HepG2 (cell line): ENCODE data around the gene ZFAND2B. TPM values are rescaled to one million over a fixed set of nuclear protein-coding genes. Genes with fewer than 3 reads are reported as not detected.
A peak's percentile ranks its signal among the peaks of the same experiment; 100 is the strongest.

Experiments
- ARNT ChIP-seq: fragments of 450-650 bp; IDR thresholded peaks from 2 replicates; pipeline ENCODE4 v1.6.1; 2017
- ATF7-NPFF ChIP-seq: sonication (generic); formaldehyde crosslinking; IDR thresholded peaks from 2 replicates; pipeline ENCODE4 v1.8.1; 2023; ENCODE audit warnings: mild to moderate bottlenecking, low read depth, missing genetic modification reagents, moderate library complexity
- CHD4 ChIP-seq: fragments of 200-600 bp; sonication (generic); IDR thresholded peaks from 2 replicates; pipeline ENCODE4 v1.7.0; 2017; ENCODE audit warnings: mild to moderate bottlenecking, low read length, borderline replicate concordance
- DPF2 ChIP-seq: sonication (generic); formaldehyde crosslinking; IDR thresholded peaks from 2 replicates; pipeline ENCODE4 v1.4.0; 2020; ENCODE audit warnings: mild to moderate bottlenecking, low read depth, missing genetic modification reagents, borderline replicate concordance
- EED ChIP-seq: sonication (generic); formaldehyde crosslinking; IDR thresholded peaks from 2 replicates; pipeline ENCODE4 v1.5.0; 2020; ENCODE audit warnings: mild to moderate bottlenecking, missing genetic modification reagents
- HOXD1 ChIP-seq: sonication (generic); formaldehyde crosslinking; IDR thresholded peaks from 2 replicates; pipeline ENCODE4 v1.5.0; 2020; ENCODE audit warnings: missing genetic modification reagents
- KDM3A ChIP-seq: IDR thresholded peaks from 2 replicates; pipeline ENCODE4 v1.6.1; 2018; ENCODE audit warnings: low read depth, missing compliant biosample characterization
- NCOR1 ChIP-seq: fragments of 200-600 bp; sonication (generic); IDR thresholded peaks from 2 replicates; pipeline ENCODE4 v1.7.0; 2017; ENCODE audit warnings: antibody characterized with exemption, low read length, borderline replicate concordance
- NFKBIZ ChIP-seq: IDR thresholded peaks from 2 replicates; pipeline ENCODE4 v1.6.1; 2018; ENCODE audit warnings: missing genetic modification reagents, missing compliant biosample characterization
- NR2F2 ChIP-seq: IDR thresholded peaks from 2 replicates; pipeline ENCODE4 v1.6.1; 2012; ENCODE audit warnings: low read depth, inconsistent platforms, borderline replicate concordance
- SAFB2 ChIP-seq: sonication (generic); formaldehyde crosslinking; IDR thresholded peaks from 2 replicates; pipeline ENCODE4 v1.5.1; 2020; ENCODE audit warnings: missing genetic modification reagents, low read depth, mild to moderate bottlenecking, borderline replicate concordance
- ZBTB46 ChIP-seq: sonication (generic); formaldehyde crosslinking; IDR thresholded peaks from 2 replicates; pipeline ENCODE4 v1.4.0; 2020; ENCODE audit warnings: mild to moderate bottlenecking, missing genetic modification reagents, borderline replicate concordance
- ZEB1 ChIP-seq: IDR thresholded peaks from 2 replicates; pipeline ENCODE4 v1.6.1; 2012; ENCODE audit warnings: mild to moderate bottlenecking, low read depth, inconsistent platforms; ENCODE audit not compliant: insufficient replicate concordance
- ZNF556 ChIP-seq: sonication (generic); formaldehyde crosslinking; IDR thresholded peaks from 2 replicates; pipeline ENCODE4 v1.4.0; 2020; ENCODE audit warnings: mild to moderate bottlenecking, missing genetic modification reagents, borderline replicate concordance
- ZNF558 ChIP-seq: sonication (generic); formaldehyde crosslinking; IDR thresholded peaks from 2 replicates; pipeline ENCODE4 v1.9.0; 2022; ENCODE audit warnings: mild to moderate bottlenecking, missing genetic modification reagents, borderline replicate concordance
- ZNF567 ChIP-seq: sonication (generic); formaldehyde crosslinking; IDR thresholded peaks from 2 replicates; pipeline ENCODE4 v1.8.1; 2023; ENCODE audit warnings: mild to moderate bottlenecking, missing genetic modification reagents, borderline replicate concordance
- ZNF607 ChIP-seq: sonication (generic); formaldehyde crosslinking; IDR thresholded peaks from 2 replicates; pipeline ENCODE4 v1.5.1; 2020; ENCODE audit warnings: missing genetic modification reagents, mild to moderate bottlenecking, borderline replicate concordance
- ZNF761 ChIP-seq: sonication (generic); formaldehyde crosslinking; conservative IDR thresholded peaks from 2 replicates; pipeline ENCODE4 v1.4.0; 2020; ENCODE audit warnings: mild to moderate bottlenecking, missing genetic modification reagents
- ZNF784 ChIP-seq: sonication (generic); formaldehyde crosslinking; IDR thresholded peaks from 2 replicates; pipeline ENCODE4 v1.5.1; 2020; ENCODE audit warnings: missing genetic modification reagents, mild to moderate bottlenecking, borderline replicate concordance
- polyA plus RNA-seq, 8 experiments: library from polyadenylated mRNA; depleted of rRNA in 3 of 8; stranded (reverse) in 7 of 8; unstranded in 1 of 8; fragments of >200 nt; fragmentation: Illumina TruSeq in 4 of 8; extraction: Trizol in 4 of 8; gene quantifications; 2 replicates each; pipeline versions ENCODE4 v1.2.1 to v1.2.3, GENCODE V29; 2011 to 2016; ENCODE audit warnings: low read depth in 4 of 8, missing spikeins in 1 of 8, mixed read lengths in 1 of 8; ENCODE audit not compliant: insufficient read depth in 1 of 8
- total RNA-seq, 5 experiments: library from RNA; depleted of rRNA; stranded (reverse); fragments of >200 nt; fragmentation: Illumina TruSeq; extraction: Trizol; gene quantifications; 2 replicates each; pipeline ENCODE4 v1.2.3, GENCODE V29; 2016; ENCODE audit warnings: low read depth in 1 of 5
- TF ChIP-seq, protein P1 (sequence below): sonication (generic); formaldehyde crosslinking; IDR thresholded peaks from 2 replicates; pipeline ENCODE4 v1.4.0; 2020; ENCODE audit warnings: mild to moderate bottlenecking, missing genetic modification reagents
- TF ChIP-seq, protein P2 (sequence below): sonication (generic); formaldehyde crosslinking; IDR thresholded peaks from 2 replicates; pipeline ENCODE4 v1.5.0; 2020; ENCODE audit warnings: missing genetic modification reagents
- TF ChIP-seq, protein P3 (sequence below): sonication (generic); formaldehyde crosslinking; IDR thresholded peaks from 2 replicates; pipeline ENCODE4 v1.9.0; 2021; ENCODE audit warnings: missing genetic modification reagents, borderline replicate concordance

Gene ZFAND2B
- total and polyA plus RNA-seq, 2 of the 13 experiments (the other 11 are each of a cell fraction or from before 2014, with no cell fraction given): 53.3 to 115 TPM

GRCh38 chr2:219178377-219179175, 28.0 kb upstream of the ZFAND2B start (continued):
- TF ChIP-seq, protein P1, sequence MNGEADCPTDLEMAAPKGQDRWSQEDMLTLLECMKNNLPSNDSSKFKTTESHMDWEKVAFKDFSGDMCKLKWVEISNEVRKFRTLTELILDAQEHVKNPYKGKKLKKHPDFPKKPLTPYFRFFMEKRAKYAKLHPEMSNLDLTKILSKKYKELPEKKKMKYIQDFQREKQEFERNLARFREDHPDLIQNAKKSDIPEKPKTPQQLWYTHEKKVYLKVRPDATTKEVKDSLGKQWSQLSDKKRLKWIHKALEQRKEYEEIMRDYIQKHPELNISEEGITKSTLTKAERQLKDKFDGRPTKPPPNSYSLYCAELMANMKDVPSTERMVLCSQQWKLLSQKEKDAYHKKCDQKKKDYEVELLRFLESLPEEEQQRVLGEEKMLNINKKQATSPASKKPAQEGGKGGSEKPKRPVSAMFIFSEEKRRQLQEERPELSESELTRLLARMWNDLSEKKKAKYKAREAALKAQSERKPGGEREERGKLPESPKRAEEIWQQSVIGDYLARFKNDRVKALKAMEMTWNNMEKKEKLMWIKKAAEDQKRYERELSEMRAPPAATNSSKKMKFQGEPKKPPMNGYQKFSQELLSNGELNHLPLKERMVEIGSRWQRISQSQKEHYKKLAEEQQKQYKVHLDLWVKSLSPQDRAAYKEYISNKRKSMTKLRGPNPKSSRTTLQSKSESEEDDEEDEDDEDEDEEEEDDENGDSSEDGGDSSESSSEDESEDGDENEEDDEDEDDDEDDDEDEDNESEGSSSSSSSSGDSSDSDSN (CRISPR knock-in tag): peak; percentile 50; the same call in 1 of the 2 replicates
- TF ChIP-seq ZNF558 (0 out of 2 replicates have a peak, but pooled peaks have one; percentile 19), HOXD1 (no peak; the same call in 1 of the 2 replicates), KDM3A (no peak), ARNT (no peak), NR2F2 (no peak), ZNF556 (CRISPR knock-in tag) (no peak), ZNF567 (CRISPR knock-in tag) (no peak), EED (CRISPR knock-in tag) (peak; percentile 39; the same call in 1 of the 2 replicates), ATF7-NPFF (CRISPR knock-in tag) (no peak; the same call in 1 of the 2 replicates), ZEB1 (no peak), SAFB2 (CRISPR knock-in tag) (no peak; the same call in 1 of the 2 replicates), CHD4 (no peak), NCOR1 (no peak; the same call in 1 of the 2 replicates), NFKBIZ (CRISPR knock-in tag) (0 out of 2 replicates have a peak, but pooled peaks have one; percentile 3), ZNF607 (CRISPR knock-in tag) (no peak), ZNF784 (CRISPR knock-in tag) (no peak), ZNF761 (CRISPR knock-in tag) (no peak), DPF2 (CRISPR knock-in tag) (no peak), ZBTB46 (CRISPR knock-in tag) (no peak)
- TF ChIP-seq, protein P2, sequence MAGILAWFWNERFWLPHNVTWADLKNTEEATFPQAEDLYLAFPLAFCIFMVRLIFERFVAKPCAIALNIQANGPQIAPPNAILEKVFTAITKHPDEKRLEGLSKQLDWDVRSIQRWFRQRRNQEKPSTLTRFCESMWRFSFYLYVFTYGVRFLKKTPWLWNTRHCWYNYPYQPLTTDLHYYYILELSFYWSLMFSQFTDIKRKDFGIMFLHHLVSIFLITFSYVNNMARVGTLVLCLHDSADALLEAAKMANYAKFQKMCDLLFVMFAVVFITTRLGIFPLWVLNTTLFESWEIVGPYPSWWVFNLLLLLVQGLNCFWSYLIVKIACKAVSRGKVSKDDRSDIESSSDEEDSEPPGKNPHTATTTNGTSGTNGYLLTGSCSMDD (CRISPR knock-in tag): no peak
- TF ChIP-seq, protein P3, sequence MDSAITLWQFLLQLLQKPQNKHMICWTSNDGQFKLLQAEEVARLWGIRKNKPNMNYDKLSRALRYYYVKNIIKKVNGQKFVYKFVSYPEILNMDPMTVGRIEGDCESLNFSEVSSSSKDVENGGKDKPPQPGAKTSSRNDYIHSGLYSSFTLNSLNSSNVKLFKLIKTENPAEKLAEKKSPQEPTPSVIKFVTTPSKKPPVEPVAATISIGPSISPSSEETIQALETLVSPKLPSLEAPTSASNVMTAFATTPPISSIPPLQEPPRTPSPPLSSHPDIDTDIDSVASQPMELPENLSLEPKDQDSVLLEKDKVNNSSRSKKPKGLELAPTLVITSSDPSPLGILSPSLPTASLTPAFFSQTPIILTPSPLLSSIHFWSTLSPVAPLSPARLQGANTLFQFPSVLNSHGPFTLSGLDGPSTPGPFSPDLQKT (CRISPR knock-in tag): no peak
